HG02885 (cell line): Measurements from ENCODE around the gene YY2.
"Not testable (repeated sequence)": the region's sequence is repeated elsewhere in the genome, so short reads cannot be mapped to it uniquely, and the experiment has no call there.

Experiments used
- ATAC-seq: cut with Tn5 transposase; IDR thresholded peaks from one replicate; pipeline ENCODE4 v1.9.1; 2021; ENCODE audit warnings: mild to moderate bottlenecking; ENCODE audit not compliant: unreplicated experiment, poor library complexity

The YY2 gene

DNA sequence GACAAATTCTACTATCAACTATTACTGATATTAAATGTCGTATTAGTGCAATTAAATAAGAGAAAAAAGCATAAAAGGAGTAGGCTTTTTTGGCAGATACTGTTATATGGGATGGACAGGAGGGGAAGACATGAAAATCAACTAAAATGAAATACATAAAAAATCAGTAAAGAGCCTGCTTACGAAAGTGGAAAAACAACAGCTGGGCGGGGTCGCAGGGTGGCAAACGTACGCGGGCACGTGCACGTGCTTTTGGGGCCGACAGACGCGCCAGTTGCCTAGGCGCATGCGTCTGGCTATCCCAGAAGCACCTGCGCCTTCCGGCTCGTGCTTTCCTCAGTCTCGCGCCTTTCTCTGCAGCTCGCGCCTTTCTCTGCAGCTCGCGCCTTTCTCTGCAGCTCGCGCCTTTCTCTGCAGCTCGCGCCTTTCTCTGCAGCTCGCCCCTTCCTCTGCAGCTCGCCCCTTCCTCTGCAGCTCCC is at the start of gene YY2:
YY2 (plus strand) TSS at position 51 of the 479 bp plus-strand sequence. CDS start 498 bp downstream, outside the sequence.
- no peak for ATAC-seq

DNA sequence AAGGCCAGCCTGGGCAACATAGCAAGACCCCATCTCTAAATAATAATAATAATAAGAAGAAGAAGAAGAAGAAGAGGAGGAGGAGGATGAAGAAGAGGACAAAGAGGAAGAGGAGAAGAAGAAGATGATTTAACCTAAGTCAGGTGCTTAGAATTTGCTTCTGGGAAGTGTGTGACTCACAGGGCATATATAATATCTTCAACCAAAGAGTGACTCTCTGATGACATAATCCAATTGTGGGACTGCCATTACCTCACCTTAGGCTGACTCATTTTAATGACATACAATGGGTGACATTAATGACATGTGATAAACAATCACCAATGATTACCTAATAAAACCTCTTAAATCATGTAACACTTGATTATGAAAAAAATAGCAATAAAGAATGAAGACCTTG is 49.1 kb upstream of the YY2 start:
- ATAC-seq, result no peak

DNA sequence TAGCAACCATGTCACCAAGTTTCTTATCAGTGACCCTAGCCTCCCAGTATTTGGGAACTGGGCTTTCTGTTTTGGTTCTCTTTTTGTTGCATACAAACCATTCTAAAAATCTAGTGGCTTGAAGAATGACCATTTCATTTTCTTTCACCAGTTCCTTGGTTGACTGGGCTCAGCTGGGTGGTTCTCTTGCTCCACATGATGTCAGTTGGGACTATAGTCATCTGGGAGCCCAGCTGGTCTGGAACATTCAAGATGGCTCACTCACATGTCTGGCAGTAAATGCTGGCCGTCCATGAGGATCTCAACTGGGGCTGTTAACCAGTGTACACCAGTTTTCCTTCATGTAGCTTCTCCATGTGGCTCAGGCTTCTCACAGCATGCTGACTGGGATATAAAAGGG is 44.0 kb upstream of the YY2 start:
- ATAC-seq, result no peak

DNA sequence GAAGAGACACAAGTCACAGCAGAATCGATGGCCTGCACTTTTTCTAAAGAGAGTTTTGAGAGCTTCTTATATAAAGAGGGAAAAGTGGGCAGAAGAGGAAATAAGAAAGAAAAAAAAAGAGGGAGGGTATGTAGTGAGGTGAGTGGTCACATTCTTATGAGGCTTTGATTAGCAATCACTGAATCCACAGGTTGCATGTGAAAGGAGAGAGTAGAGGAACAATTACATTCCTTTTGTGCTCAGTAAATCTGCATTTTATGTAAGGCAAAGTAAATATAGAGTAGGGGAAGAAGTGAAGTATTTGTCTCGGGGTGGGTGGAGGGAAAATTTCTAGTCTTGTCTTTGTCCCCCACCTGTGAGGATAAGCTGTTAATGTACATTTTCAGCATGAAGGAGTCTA is 43.2 kb upstream of the YY2 start:
- ATAC-seq, result no peak

DNA sequence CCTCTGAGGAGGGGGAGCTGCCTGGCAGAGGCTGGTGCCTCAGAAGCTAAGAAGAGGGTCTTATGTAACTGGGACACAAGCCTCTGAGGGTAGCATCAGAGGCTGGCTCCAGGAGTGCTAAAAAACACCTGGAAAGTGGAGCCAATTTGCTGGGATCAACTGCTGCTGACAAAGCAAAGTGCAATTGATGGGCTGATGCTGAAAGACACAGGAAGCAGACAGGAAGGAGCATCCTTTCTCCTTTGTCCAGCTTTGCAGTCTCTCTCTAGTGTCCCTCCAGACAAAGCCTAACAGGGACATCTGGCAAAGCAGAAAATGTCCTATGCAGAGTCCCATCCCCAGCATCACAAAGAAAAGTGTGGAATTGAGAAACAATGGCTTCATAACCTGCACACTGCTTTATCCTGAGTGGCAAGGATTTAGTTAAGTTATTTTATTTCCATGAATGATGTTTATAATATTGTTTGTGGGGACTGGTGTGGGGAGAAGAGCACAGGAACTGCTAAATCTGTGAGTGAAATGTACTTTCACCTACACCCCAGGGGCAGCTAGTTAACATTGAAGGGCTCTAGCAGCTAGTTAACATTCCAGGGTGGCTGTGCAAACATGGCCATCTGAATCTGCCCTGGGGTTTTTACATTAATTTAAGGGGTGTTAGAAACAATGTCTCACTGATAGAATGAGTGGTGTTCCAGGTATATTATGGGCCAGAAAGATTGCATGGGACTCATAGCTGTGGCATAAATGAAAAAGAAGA is 42.0 kb upstream of the YY2 start:
- no peak for ATAC-seq

DNA sequence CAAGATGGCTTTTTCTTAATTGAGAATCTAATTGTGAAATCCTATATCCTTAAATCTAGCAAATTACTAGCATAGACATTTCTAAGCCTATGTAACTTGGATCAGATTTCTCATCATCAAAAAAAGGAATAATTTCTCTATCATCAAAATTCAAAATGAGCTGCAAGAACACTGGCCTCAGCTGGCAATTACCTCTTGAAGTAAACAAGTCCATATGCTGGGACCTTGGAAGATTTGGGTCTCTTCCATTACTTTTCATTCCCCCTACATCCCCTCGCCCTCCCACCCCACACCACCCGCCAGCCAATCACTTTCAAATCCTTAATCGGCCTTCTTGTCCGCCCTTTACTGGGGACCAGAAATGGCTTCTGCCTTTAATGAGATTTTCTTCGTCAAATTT is 39.7 kb upstream of the YY2 start:
- no peak for ATAC-seq

DNA sequence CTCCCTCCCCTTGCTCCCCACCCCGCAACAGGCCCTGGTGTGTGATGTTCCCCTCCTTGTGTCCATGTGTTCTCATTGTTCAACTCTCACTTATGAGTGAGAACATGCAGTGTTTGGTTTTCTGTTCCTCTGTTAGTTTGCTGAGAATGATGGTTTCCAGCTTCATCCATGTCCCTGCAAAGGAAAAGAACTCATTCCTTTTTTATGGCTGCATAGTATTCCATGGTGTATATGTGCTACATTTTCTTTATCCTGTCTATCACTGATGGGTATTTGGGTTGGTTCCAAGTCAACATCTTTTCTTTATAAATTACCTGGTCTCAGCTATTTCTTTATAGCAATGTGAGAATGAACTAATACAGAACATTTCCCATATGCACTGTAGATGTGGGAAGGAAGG is 35.6 kb upstream of the YY2 start:
- ATAC-seq, result not testable (repeated sequence)

DNA sequence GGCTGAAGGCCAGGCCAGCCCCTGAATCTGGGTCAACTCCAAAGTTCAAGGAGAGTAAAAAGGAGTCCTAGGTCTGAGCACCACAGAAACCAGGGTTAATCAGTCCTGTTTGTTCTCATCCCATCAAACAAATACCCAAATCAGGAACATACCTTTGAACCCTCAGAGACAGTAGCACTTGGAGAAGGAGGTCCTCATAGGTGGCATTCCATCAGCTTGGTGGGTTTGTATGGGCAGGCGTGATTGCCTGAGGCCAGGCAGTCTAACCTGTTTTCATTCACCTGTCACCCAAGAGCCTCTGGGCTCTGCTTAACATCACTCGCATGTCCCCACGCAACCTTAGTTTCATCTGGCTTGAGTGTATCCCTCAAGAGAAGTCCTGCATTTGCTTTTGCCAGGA is 33.9 kb upstream of the YY2 start:
- ATAC-seq, result no peak

DNA sequence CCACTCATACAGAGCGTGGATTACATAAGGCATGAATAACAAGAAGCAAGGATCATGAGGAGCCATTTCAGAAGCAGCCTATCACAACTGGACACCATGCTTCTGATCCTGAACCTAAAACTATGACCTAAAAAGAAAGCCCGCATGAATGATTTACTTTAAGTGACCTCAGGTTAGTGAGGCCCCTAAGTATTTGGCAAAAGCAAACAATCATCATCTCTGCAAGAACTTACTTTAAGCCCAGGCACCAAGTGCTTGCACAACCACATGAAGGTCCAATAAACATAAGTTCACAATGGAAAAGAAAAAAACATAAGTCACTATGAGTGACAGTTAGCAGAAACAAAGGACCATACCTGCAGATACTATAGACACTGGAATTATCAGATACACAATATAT is 24.3 kb upstream of the YY2 start:
- ATAC-seq, result no peak

DNA sequence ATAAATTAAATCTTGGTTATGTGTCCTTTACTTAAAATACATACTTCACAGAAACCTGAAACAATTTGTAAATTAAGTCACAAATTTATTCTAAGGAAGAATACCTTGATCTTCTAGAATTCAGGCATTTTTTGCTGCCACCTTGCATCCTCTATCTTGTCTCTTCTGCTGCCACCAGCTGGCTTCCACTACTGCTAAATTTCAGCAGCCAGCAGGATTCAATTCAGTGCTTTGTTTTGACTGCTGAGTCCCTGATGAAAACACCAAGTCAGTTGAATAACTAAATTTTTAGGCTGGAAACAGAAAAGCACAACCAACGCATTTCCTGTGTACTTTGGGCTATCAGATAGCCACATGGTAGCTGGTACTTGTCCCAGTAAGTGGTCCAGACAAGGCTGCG is 18.7 kb upstream of the YY2 start:
- no peak for ATAC-seq

DNA sequence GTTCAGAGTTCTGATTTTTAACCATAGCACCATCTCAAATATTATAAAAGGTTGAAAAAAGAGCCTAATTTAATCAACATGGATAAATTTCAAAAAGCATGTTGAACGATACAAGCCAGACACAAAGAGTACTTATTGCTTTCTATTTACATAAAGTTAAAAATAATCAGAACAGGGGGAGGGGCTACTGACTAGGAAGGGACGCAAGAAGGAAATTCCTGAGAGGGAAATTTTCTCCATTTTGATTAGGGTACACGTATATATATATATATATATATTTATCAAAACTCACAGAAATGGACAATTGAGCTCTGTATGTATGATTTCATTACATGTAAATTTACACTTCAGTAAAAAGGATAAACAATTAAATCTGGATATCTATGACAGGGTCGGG is 16.9 kb upstream of the YY2 start:
- ATAC-seq, result peak; percentile 16

DNA sequence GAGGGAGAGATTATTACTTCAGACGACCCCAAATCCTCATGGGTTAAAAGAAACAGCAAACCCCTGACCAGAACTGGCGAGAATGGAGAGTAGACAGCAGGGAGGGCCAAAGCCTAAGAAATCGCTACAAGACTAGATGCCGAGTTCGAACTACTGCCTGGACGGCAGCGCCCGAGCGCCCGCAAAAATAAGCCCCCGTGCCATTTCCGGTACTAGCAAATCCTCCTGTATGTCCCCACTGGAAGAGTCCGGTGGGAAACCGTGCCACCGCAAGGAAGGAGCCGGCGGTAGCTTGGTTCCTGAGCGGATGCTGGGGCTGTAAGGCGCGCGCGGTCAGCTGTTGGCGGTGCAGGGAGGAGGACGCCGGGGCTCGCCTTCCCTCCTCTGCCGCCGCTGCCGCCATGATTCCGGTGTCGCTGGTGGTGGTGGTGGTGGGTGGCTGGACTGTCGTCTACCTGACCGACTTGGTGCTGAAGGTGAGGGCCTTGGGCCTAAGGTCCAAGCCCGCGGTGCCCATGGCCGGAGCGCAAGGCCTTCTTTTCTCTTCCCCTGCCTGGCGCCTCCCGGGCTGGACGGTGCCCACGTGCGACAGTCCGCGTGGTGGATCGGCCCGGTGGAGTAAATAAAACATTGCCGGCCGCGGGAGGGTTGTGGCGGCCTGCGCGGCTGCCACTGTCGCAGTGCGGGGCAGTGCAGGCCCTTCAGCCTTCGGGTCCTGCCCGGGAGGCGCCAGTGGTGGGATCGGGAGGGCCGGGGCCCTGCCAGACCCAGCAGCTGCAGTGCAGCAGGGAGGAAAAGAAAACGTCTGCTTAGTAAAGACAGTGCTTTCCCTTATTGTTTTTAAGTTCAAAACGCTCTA is 16.2 kb upstream of the YY2 start, which contains the start of gene MBTPS2:
MBTPS2 (plus strand) TSS at position 284 of the 859 bp plus-strand sequence; CDS start at position 402, 118 bp downstream.
- peak; percentile 80 for ATAC-seq

DNA sequence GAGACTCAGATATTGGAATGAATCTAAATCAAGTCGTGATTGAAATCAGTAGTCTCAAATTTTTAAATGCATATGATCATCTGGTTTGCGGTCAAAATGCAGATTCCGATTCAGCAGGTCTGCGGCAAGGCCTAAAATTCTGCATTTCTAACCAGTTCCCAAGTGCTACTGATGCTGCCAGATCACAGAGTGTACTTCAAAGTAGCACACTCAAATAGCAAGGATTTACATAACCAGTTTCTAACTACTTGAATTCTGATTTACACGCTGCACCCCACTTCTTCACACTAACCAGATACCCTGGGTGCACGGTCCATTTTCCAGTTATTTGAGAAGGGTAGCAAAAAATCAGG is 15.6 kb upstream of the YY2 start:
- ATAC-seq, result peak; percentile 27

DNA sequence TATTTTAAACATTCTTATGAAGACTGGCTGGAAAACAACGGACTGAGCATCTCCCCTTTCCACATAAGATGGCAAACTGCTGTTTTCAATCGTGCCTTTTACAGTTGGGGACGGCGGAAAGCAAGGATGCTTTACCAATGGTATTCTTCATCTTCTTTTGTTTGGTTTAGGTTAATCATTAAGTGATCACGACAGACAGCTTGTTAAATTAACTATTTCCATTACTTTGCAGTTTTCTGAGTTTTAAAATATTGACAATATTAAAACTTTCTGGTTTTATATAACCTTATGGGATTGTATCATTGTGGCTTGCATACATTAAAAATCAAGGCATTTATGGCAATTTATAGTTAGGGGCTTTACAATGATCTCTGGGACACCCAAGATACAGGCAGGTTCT is 12.6 kb upstream of the YY2 start:
- ATAC-seq, result no peak

DNA sequence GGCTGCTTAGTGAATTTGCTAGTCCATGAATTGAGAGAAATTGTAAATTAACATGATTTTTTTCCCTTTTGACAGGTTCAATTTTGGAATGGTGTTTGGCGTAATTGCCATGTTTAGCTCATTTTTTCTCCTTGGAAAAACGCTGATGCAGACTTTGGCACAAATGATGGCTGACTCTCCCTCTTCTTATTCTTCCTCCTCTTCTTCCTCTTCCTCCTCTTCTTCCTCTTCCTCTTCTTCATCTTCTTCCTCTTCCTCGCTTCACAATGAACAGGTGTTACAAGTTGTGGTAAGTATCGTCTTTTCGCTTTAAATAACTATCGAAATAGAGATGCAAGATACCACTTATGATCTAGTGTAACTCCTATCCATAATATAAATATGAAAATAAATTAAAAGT is 10.7 kb upstream of the YY2 start:
- no peak for ATAC-seq

DNA sequence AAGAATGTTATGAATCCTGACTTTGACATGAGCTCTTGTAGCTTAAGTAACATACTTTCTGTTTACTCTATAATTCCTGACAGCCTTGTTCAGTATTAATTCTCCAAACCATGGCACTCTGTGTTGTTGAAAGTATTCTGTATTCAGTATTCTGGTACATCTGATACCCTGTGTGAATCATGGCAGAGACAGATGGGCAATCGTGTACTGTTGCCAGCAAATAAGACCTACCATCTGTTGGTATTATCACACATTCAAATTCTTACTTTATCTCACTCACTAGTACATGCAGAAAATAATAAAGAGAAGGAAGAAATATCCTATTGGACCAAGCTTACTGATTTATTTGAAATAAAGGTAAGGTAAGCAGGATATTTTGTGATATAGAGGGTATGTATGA is 8.4 kb upstream of the YY2 start:
- ATAC-seq, result no peak

DNA sequence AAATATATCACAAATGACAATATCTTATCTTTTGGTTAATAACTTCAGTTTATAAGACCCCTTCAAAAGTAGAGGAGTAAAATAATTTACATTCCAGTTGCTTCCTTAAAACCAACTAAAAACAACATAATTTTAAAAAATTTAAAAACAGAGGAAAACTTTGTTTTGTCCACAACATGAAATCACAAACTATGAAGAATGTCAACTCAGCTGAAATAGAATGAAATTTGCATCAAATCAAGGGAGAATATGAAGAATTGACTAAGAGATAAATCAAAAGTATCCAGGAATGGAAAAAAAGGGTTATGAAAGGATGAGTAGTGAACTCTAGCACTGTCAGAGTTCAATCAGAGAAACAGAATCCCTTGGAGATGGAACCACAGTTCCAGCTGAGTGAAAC is 2.2 kb upstream of the YY2 start:
- ATAC-seq, result no peak

DNA sequence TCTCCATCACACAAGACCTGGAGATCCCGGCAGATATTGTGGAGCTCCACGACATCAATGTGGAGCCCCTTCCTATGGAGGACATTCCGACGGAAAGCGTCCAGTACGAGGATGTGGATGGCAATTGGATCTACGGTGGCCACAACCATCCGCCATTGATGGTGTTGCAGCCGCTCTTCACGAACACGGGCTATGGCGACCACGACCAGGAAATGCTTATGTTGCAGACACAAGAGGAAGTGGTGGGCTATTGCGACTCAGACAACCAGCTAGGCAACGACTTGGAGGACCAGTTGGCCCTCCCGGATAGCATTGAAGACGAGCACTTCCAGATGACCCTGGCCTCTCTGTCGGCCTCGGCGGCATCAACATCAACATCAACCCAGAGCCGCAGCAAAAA is 717 bp downstream of the YY2 start:
- no peak for ATAC-seq

DNA sequence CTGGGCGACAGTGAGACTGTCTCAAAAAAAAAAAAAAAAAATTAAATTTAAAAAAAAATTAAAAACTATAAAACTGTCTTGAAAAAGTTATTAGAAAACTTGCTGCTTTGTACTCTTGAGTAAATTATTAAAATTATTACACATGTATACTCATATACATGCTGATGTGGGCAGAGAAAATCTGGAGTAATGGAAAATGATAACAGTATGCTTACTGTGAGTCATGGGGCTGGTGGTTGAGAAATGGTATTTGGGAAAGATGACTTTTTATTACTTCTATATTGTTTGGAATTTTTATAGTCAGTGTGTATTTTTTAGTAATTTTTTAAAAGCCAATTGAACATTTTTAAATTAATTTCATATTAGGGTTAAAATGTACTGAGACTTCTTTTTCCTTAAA is 7.5 kb downstream of the YY2 start:
- ATAC-seq, result no peak

DNA sequence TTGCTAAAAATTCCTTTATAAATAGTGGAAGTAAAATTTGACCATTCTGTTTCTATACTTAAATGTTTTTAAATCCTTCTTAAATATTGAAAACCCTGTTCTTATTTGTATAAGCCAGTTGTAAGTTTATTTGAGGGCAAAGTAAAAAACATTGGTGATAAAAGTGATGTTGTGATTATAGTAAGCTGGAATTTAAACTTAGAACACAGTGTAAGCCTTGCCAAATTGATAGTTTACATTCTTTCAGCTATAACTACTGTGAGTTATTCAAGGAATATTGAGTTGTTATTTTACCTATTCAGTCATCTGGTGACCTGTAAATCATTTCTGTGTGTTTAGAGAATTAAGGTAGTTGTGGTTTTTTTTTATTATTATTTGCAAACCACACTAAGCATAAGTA is 9.6 kb downstream of the YY2 start:
- ATAC-seq, result no peak

DNA sequence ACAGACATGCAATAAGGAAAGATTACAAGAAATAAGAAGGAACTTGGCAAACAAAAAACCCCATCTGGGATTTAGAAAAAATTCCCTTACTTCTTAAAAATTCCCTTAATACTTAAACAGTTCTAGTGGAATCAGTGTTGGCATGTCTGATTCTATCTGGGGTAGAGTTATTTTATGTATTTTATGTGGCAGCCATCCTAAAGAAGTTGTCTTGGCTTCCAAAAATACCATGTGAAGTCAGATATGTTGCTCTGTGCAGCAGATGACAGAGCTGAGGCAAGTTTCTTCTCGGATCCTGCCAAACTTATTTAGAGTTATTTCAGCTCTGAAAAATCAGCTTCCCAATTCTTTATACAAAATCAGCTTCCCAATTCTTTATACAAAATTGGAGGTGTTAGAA is 14.7 kb downstream of the YY2 start:
- no peak for ATAC-seq
